Stomach smooth muscle (tissue), 2 donors: Measurements from ENCODE around the gene CST8.
"Not testable (repeated sequence)": the region's sequence is repeated elsewhere in the genome, so short reads cannot be mapped to it uniquely, and the experiment has no call there.

ENCODE experiments used
- H3K27ac ChIP-seq: one replicate; pipeline ENCODE4 v1.7.0; 2013; ENCODE audit warnings: mild to moderate bottlenecking, low read length, inconsistent platforms
- H3K27me3 ChIP-seq, 2 donors: one replicate each; pipeline ENCODE4 v1.7.0; 2013; ENCODE audit warnings: low read length in 2 of 2; ENCODE audit not compliant: insufficient read depth in 2 of 2, control insufficient read depth in 1 of 2
- H3K36me3 ChIP-seq, 2 donors: one replicate each; pipeline ENCODE4 v1.7.0; 2013; ENCODE audit warnings: low read length in 2 of 2; ENCODE audit not compliant: control insufficient read depth in 2 of 2, insufficient read depth in 2 of 2
- H3K4me1 ChIP-seq: one replicate; pipeline ENCODE4 v1.7.0; 2013; ENCODE audit warnings: low read length; ENCODE audit not compliant: control insufficient read depth, insufficient read depth
- H3K4me3 ChIP-seq, 2 donors: one replicate each; pipeline ENCODE4 v1.7.0; 2013; ENCODE audit warnings: low read length in 2 of 2
- H3K9ac ChIP-seq, 2 donors: one replicate each; pipeline ENCODE4 v1.7.0; 2013; ENCODE audit warnings: low read length in 2 of 2, mild to moderate bottlenecking in 1 of 2
- H3K9me3 ChIP-seq, 2 donors: one replicate each; pipeline ENCODE4 v1.7.0; 2013; ENCODE audit warnings: low read length in 2 of 2; ENCODE audit not compliant: control insufficient read depth in 2 of 2
- donor health status: healthy.
- donor health status: Pancreatic carcinoma.

The CST8 gene

GRCh38 chr20:23453549-23454543 lies 37.1 kb upstream of the CST8 start:
- H3K9ac ChIP-seq = no peak overlapping the region
- H3K27ac ChIP-seq = no peak overlapping the region
- peaks cover 0 to 10% of the 10 kb centered on the region in 2 donors for H3K27me3 ChIP-seq
- H3K4me1 ChIP-seq = peaks cover 2% of the 10 kb centered on the region
- H3K4me3 ChIP-seq = no peak overlapping the region
- H3K9me3 ChIP-seq = no peaks in the 10 kb centered on the region
- no peaks in the 10 kb centered on the region for H3K36me3 ChIP-seq

DNA sequence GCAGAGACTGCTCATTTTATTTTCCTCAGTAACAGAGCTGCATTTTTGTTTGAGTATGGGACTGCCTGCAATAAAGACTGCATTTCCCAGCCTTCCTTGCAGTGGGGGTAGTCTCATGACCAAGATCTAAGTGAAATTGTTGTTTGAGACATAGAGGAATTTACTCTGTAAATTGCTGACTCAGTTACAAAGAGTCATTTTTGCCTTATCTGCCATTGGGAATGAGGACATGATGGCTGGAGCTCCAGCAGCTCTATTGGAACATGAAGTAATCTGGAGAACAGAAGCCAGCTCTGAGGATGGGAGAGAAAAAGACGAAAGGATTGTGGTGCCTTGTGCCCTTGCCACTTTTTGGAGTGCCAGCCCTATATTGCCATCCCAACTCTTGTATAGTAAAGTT lies 36.1 kb upstream of the CST8 start:
- Histone ChIP-seq H3K4me3 (no peak overlapping the region), H3K9me3 (no peaks in the 10 kb centered on the region), H3K27ac (no peak overlapping the region), H3K36me3 (no peaks in the 10 kb centered on the region), H3K4me1 (peaks cover 2% of the 10 kb centered on the region), H3K9ac (no peak overlapping the region), H3K27me3 (peaks cover 0 to 10% of the 10 kb centered on the region in 2 donors)

DNA sequence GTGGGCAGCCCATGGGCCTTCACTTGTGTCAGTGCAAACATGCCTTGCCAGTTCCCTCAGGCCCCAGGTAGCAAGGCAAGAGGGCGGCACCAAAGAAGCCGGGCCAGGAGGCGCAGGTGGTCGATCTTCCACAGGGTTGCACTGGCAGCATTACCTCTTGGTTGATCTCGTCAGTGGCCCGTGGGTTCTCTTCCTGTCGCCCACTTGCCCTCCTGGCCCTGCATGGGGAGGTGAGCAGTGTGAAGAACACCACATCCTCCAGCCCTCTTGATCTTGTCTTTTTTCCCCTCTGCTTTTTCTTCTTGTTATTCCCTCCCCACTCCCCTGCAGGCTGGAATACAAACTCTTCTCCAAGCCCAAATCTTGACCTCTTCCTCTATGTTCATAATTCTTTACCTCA lies 35.3 kb upstream of the CST8 start:
- no peaks in the 10 kb centered on the region for H3K9me3 ChIP-seq
- no peak overlapping the region for H3K4me3 ChIP-seq
- H3K27ac ChIP-seq = no peak overlapping the region
- H3K9ac ChIP-seq = no peak overlapping the region
- no peaks in the 10 kb centered on the region for H3K36me3 ChIP-seq
- H3K4me1 ChIP-seq = peaks cover 2% of the 10 kb centered on the region
- H3K27me3 ChIP-seq = peaks cover 0 to 10% of the 10 kb centered on the region in 2 donors

DNA sequence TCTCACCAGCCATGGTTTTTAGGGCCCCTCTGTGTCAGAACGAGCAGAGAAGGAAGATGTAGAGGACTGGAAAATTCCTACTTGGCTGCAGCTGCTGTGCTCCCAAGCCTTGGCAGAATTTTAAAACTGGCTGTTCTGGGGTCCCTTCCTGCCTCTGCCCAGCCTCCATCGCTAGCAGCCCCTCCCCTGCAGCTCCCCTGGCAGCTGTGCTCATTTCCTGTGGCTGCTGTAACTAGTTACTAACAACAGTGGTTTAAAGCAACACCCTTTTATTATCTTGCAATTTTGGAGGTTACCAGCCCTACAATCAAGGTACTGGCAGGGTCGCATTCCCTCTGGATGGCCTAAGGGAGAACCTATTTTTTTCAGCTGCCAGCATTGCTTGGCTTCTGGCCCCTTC lies 34.5 kb upstream of the CST8 start:
- Histone ChIP-seq H3K27me3 (peaks cover 0 to 10% of the 10 kb centered on the region in 2 donors), H3K4me1 (peaks cover 2% of the 10 kb centered on the region), H3K36me3 (no peaks in the 10 kb centered on the region), H3K27ac (no peak overlapping the region), H3K9ac (no peak overlapping the region), H3K4me3 (no peak overlapping the region), H3K9me3 (no peaks in the 10 kb centered on the region)

GRCh38 chr20:23456873-23457272 lies 34.0 kb upstream of the CST8 start:
- H3K4me3 ChIP-seq = no peak overlapping the region
- H3K27me3 ChIP-seq = peaks cover 0 to 10% of the 10 kb centered on the region in 2 donors
- no peaks in the 10 kb centered on the region for H3K36me3 ChIP-seq
- no peak overlapping the region for H3K27ac ChIP-seq
- no peaks in the 10 kb centered on the region for H3K4me1 ChIP-seq
- no peak overlapping the region for H3K9ac ChIP-seq
- no peaks in the 10 kb centered on the region for H3K9me3 ChIP-seq

DNA sequence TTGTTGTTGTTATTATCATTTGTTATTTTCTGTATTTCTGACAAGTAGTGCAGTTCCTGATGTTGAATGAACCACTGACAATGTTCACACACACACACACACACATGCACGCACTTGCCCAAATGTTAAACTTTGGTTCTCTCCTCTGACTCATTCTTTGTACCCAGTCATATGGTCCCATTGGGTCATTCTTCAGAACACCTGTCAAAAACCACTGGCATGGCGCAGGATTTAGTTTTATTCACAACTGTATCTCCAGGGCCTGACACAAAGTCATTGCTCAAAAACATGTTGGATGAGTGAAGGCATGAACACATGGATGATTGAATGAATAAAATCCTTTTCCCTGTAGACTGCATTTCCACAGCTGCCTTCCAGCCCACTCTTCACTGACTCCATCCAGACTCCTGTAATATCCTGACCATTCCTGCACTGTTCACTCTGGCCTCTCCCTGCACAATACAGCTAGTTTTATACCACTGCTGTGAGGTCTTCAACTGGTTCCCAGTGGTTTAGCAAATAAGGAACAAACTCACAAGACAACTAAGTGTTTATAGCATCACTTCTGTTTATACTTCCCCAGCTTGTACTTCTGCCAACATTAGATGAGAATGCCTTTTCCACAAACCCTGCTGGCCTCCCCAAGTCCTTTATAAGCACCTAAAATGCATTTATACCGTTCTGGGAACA lies 31.3 kb upstream of the CST8 start:
- no peak overlapping the region for H3K9ac ChIP-seq
- no peaks in the 10 kb centered on the region for H3K36me3 ChIP-seq
- peaks cover 0 to 2% of the 10 kb centered on the region in 2 donors for H3K9me3 ChIP-seq
- H3K4me1 ChIP-seq = no peaks in the 10 kb centered on the region
- H3K27me3 ChIP-seq = no peaks in the 10 kb centered on the region
- no peak overlapping the region for H3K27ac ChIP-seq
- H3K4me3 ChIP-seq = no peak overlapping the region

GRCh38 chr20:23461180-23461579 lies 29.7 kb upstream of the CST8 start:
- Histone ChIP-seq H3K9me3 (peaks cover 2 to 6% of the 10 kb centered on the region in 2 donors), H3K4me1 (no peaks in the 10 kb centered on the region), H3K9ac (no peak overlapping the region), H3K27me3 (no peaks in the 10 kb centered on the region), H3K4me3 (no peak overlapping the region), H3K27ac (no peak overlapping the region), H3K36me3 (no peaks in the 10 kb centered on the region)

GRCh38 chr20:23466961-23467360 lies 24.0 kb upstream of the CST8 start:
- not testable (repeated sequence) for H3K9ac ChIP-seq, H3K4me1 ChIP-seq, H3K4me3 ChIP-seq, H3K27me3 ChIP-seq, H3K36me3 ChIP-seq, H3K27ac ChIP-seq
- H3K9me3 ChIP-seq = peaks cover 6 to 10% of the 10 kb centered on the region in 2 donors

GRCh38 chr20:23472306-23472705 lies 18.6 kb upstream of the CST8 start:
- not testable (repeated sequence) for H3K36me3 ChIP-seq, H3K4me3 ChIP-seq, H3K9ac ChIP-seq, H3K4me1 ChIP-seq, H3K9me3 ChIP-seq, H3K27ac ChIP-seq, H3K27me3 ChIP-seq

DNA sequence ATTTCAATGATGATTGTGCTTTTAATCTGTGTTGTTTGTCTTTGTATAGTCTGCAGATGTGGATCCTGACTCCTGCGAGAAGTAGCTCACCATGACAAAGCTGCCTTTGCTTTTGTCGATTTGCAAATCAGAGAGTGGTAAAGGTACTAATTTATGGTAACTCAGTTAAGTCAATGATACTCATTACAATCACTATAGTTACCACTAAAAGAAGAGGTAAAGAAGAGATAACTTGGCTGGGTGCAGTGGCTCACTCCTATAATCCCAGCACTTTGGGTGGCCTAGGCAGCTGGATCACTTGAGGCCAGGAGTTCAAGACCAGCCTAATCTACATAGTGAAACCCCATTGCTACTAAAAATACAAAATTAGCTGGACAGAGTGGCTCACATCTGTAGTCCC lies 17.6 kb upstream of the CST8 start:
- not testable (repeated sequence) for H3K27me3 ChIP-seq, H3K27ac ChIP-seq, H3K36me3 ChIP-seq, H3K4me1 ChIP-seq, H3K4me3 ChIP-seq, H3K9me3 ChIP-seq, H3K9ac ChIP-seq

DNA sequence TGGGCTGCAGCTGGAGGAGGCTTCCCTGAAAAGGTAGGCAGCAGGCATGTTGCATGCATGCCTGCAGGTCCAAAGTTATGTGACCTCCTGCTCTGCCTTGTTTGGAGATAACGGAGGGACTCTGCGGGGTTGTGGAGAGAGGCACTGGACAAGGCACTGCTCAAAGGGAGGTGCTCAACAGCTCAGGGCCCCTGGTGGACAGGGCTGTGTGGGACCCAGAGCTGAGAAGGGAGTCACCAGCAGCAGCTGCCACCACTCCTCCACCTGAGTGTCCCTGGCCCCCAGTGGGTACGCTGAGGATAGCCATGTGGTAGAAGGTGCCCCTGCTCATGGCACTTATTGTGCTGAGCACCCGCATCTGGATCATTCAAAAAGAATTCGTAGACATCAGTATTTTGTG lies 15.5 kb upstream of the CST8 start:
- Histone ChIP-seq H3K9ac (no peak overlapping the region), H3K4me1 (no peaks in the 10 kb centered on the region), H3K27me3 (no peaks in the 10 kb centered on the region), H3K27ac (no peak overlapping the region), H3K9me3 (peaks cover 2 to 4% of the 10 kb centered on the region in 2 donors), H3K4me3 (no peak overlapping the region), H3K36me3 (no peaks in the 10 kb centered on the region)
